ENCODE measurements around the gene BCL2L15. TPM values are rescaled to one million over a fixed set of nuclear protein-coding genes. Genes with fewer than 3 reads are reported as not detected.

The BCL2L15 gene
- total and polyA plus RNA-seq, 2 of the 8 experiments (the other 6 are each of a cell fraction or from before 2014, with no cell fraction given), result 0.32 to 0.36 TPM

DNA sequence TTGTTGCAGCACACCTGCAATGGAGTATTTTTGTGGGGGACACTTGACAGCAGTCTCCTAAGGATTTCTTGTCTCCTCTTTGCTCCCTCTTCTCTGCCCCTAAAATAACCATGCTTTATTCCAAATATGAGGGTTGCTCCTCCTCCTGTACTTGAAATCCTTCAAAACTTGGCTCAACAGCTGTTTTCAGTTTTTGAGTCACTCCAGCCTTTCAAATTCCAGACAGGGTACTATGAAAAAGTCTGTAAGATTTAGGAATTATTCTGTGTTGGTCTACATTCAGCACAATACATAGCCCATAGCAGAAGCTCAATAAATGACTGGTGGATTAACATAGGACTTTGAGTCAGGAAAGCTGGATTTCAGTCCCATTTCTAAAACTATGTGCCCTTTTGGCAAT, 11.7 kb upstream of the BCL2L15 start (continued):
- TF ChIP-seq RFX5 (IDR thresholded peaks at IDR 0.05; ENCODE audit: borderline replicate concordance, low read depth, low read length) (no peak), SIRT6 (IDR thresholded peaks at IDR 0.05; ENCODE audit: low read length) (no peak), FOSL1 (IDR thresholded peaks at IDR 0.05; ENCODE audit: insufficient read depth, low read depth, low read length) (no peak)
